Raji (cell line): ENCODE measurements around the gene PLOD1.

Source experiments
- POLR2A ChIP-seq: IDR thresholded peaks from 2 replicates; pipeline ENCODE4 v1.6.1; 2011; ENCODE audit warnings: low read depth, low read length, control low read depth; ENCODE audit not compliant: insufficient read depth

Gene PLOD1

DNA sequence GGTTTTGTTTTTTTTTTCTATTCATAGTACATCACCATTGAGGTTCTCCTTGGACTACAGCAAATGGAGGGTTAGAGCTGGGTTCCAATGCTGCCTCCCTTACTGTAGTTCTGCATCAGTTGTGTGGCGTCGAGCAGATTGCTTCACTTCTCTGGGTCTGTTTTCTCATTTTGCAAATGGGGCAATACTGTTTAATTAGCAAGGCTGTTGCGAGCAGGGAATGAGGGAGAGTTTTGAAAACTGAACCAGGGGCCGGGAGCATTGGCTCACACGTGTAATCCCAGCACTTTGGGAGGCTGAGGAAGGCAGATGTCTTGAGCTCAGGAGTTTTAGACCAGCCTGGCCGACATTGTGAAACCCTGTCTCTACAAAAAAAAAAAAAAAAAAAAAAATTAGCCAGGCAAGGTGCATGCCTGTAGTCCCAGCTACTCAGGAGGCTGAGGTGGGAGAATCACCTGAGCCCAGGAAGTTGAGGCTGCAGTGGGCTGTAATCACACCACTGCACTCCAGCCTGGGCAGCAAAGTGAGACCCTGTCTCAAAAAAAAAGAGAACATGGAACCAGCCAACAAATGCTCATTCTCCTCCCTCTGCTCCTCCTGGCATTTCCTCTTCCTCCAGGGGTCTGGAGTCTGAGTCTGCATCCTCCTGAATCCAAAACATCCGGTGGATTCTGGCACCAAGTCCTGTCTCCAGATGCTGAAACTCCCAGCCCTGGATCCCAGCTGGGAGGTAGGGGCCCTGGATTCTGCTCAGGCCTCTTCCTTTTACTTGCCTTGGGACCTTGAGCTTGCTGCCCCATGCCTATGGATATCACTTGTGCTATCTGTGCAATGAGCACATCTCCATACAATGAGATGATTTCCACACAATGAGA lies 3.7 kb upstream of the PLOD1 start:
- TF ChIP-seq POLR2A: no peak

DNA sequence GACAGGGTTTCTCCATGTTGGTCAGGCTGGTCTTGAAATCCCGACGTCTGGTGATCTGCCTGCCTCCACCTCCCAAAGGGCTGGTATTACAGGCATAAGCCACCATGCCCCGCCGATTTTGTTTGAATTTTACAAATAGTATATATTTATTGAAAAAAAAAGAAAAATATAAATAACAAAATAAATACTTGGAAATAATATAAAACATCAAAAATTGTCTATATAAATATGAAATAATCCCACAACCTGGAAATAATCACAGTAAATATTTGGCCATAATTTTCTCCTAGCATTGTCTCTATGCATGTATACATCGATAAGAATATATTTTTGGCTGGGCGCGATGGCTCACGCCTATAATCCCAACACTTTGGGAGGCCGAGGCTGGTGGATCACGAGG lies 2.7 kb upstream of the PLOD1 start:
- no peak for TF ChIP-seq POLR2A

- TF ChIP-seq POLR2A: no peak
Measured at GRCh38 chr1:11935057-11935412, 518 bp downstream of the PLOD1 start.

GRCh38 chr1:11938722-11939526 lies 4.4 kb downstream of the PLOD1 start:
- no peak for TF ChIP-seq POLR2A

- TF ChIP-seq POLR2A: no peak
Measured at GRCh38 chr1:11940260-11940921, 5.9 kb downstream of the PLOD1 start.

- no peak for TF ChIP-seq POLR2A
Measured at GRCh38 chr1:11942280-11942679, 7.8 kb downstream of the PLOD1 start.

DNA sequence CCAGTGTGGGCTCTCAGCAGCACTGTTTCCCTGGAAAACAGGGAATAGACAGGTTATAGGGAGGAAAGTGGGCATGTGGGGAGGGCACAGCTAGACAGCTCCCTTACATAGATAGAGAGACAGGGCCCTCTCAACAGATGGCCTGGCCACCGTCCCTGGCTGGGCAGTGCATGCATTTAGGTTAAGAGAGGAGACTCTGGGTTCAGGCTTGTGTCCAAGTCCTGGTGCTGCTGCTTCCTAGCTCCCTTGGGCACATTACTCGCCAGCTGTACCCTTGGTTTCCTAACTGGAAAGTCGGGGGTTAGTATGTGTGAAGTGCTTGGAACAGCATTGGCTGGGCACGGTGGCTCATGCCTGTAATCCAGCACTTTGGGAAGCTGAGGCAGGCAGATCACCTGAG lies 9.1 kb downstream of the PLOD1 start:
- no peak for TF ChIP-seq POLR2A

DNA sequence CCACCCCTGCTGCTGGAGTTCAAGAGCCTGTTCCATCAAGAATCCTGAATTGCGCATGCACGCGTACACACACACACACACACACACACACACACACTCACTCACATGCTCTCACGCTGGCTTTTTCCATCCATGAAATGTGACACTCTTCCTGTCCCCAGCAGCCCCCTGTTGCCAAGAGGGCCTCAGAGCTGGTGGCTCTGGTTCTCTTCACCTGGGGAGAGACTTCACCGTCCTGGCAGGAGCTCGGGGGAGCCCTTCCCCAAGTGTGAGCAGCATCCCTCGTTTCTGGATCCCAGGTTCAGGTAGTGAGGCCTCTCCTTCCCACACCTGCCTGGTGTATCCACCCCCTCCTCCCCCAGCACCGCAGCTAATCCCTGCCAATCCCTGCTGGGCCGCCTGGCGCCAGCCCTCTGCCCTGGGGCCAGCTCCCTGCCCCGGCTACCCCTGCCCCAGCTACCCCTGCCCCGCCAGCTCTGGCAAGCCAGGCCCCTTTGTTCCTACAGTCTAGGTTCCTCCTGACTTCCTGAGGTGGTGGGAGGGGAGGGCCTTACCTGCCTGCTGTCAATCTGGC lies 9.9 kb downstream of the PLOD1 start:
- no peak for TF ChIP-seq POLR2A

DNA sequence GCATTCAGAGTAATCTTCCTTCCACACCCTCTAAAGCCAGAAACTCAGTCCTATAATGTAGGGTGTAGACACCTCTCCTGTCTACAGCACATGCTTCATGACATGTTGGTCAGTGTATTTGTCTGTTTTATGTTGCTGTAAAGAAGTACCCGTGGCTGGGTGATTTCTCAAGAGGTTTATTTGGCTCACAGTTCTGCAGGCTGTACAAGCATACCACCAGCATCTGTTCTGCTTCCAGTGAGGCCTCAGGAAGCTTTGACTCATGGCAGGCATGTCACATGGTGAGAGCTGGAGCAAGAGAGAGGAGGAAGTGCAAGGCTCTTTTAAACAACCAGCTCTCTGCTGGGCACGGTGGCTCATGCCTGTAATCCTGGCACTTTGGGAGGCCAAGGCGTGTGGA lies 12.1 kb downstream of the PLOD1 start:
- TF ChIP-seq POLR2A: no peak

- no peak for TF ChIP-seq POLR2A
Measured at GRCh38 chr1:11948822-11949458, 14.4 kb downstream of the PLOD1 start.

- TF ChIP-seq POLR2A: no peak
Measured at GRCh38 chr1:11951901-11952300, 17.4 kb downstream of the PLOD1 start.

- no peak for TF ChIP-seq POLR2A
Measured at GRCh38 chr1:11952455-11953109, 18.1 kb downstream of the PLOD1 start.

DNA sequence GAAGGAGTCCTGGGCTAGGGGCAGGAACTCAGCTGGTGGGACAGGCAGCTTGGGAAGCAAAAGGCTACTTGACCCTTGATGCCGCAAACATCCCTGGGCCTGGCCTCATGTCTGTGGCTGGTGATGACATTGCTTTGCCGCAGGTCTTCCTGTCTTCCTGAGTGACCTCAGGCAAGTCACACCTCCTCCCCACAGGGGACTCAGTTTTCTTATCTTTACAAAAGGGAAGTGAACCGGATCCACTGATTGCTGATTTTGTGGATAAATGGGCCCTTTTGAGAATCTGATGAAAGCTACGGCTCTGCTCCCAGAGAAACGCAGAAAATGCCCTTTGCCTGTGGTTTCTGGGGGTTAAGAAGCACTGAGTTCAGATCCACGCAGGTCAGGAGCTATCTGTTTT lies 20.7 kb downstream of the PLOD1 start:
- TF ChIP-seq POLR2A: no peak

- TF ChIP-seq POLR2A: no peak
Measured at GRCh38 chr1:11957398-11957797, 22.9 kb downstream of the PLOD1 start.

DNA sequence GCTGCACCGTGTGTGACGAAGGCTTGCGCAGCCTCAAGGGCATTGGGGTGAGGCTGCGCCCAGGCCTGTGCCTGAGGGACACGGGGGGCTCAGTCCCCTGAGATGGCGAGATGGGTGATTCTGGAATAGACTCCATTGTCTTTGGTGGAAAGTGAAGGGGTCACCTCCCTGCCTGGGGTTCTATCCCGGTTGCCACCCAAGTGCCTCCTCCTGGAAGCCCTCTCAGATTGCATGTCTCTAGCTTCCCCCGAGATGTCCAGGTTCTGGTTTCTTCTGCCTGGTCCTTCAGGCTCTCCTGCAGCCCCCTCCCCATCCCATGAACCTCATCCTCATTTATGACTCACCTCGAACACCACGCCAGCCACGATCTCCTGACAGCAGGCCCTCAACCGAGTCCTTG lies 23.4 kb downstream of the PLOD1 start:
- TF ChIP-seq POLR2A: no peak

GRCh38 chr1:11960276-11960675 lies 25.8 kb downstream of the PLOD1 start:
- TF ChIP-seq POLR2A: no peak
